ENCODE results near the gene ATP6V1G3.

ATP6V1G3 gene

DNA sequence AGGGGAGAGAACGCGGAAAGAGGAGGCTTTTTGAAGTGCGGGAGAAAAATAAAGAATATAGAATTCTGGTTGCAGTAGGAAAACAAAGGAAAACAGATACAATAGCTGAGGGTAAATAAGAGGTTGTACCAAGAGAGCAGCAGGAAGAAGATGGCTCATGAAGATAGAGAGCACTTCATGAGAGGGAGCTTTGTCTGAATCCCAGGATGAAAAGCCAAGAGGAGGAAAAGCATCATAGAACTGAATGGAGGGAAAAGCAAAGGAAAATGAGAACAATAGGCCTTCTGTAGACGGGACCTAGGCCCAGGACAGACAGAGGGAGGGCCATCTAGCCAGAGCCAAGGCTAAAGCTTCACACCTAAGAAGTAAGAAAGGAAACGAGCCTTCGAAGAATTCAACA, 49.5 kb downstream of the ATP6V1G3 start:
- Histone ChIP-seq H3K27ac (ENCODE audit: extremely low read depth, low read depth, low read length) (no peak overlapping the region), H3K9me3 (ENCODE audit: control insufficient read depth, insufficient read depth, low read depth, low read length) (no peaks in the 10 kb centered on the region), H3K4me1 (ENCODE audit: control insufficient read depth, insufficient read depth, low read length) (no peaks in the 10 kb centered on the region), H3K36me3 (ENCODE audit: control insufficient read depth in 2 of 2, insufficient read depth in 1 of 2, low read length in 2 of 2) (no peaks in the 10 kb centered on the region), H3K4me3 (ENCODE audit: low read depth, low read length) (no peak overlapping the region)
- ChIA-PET POLR2A (no interaction called here), CTCF (no interaction called here)
- TF ChIP-seq ZNF654 (tag by site-specific recombination; IDR thresholded peaks at IDR 0.05; ENCODE audit: low read depth) (no peak), ZNF501 (tag by site-specific recombination; IDR thresholded peaks at IDR 0.05) (no peak), ZNF292 (tag by site-specific recombination; IDR thresholded peaks at IDR 0.05; ENCODE audit: borderline replicate concordance, low read depth) (no peak), KLF1 (tag by site-specific recombination; IDR thresholded peaks at IDR 0.05) (no peak), ZEB2 (tag by site-specific recombination; IDR thresholded peaks at IDR 0.05) (no peak), ZNF530 (tag by site-specific recombination; IDR thresholded peaks at IDR 0.05; ENCODE audit: low read depth) (no peak), MEIS1 (CRISPR knock-in tag; IDR thresholded peaks at IDR 0.05; ENCODE audit: borderline replicate concordance) (no peak), ZNF223 (tag by site-specific recombination; IDR thresholded peaks at IDR 0.05) (no peak), KLF16 (tag by site-specific recombination; IDR thresholded peaks at IDR 0.05) (no peak), ZBTB1 (tag by site-specific recombination; IDR thresholded peaks at IDR 0.05) (no peak)
- TF ChIP-seq, protein P1, sequence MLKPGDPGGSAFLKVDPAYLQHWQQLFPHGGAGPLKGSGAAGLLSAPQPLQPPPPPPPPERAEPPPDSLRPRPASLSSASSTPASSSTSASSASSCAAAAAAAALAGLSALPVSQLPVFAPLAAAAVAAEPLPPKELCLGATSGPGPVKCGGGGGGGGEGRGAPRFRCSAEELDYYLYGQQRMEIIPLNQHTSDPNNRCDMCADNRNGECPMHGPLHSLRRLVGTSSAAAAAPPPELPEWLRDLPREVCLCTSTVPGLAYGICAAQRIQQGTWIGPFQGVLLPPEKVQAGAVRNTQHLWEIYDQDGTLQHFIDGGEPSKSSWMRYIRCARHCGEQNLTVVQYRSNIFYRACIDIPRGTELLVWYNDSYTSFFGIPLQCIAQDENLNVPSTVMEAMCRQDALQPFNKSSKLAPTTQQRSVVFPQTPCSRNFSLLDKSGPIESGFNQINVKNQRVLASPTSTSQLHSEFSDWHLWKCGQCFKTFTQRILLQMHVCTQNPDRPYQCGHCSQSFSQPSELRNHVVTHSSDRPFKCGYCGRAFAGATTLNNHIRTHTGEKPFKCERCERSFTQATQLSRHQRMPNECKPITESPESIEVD (tag by site-specific recombination; IDR thresholded peaks at IDR 0.05) = no peak
- TF ChIP-seq, protein P2, sequence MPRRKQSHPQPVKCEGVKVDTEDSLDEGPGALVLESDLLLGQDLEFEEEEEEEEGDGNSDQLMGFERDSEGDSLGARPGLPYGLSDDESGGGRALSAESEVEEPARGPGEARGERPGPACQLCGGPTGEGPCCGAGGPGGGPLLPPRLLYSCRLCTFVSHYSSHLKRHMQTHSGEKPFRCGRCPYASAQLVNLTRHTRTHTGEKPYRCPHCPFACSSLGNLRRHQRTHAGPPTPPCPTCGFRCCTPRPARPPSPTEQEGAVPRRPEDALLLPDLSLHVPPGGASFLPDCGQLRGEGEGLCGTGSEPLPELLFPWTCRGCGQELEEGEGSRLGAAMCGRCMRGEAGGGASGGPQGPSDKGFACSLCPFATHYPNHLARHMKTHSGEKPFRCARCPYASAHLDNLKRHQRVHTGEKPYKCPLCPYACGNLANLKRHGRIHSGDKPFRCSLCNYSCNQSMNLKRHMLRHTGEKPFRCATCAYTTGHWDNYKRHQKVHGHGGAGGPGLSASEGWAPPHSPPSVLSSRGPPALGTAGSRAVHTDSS (tag by site-specific recombination; IDR thresholded peaks at IDR 0.05) = no peak
- TF ChIP-seq, protein P3, sequence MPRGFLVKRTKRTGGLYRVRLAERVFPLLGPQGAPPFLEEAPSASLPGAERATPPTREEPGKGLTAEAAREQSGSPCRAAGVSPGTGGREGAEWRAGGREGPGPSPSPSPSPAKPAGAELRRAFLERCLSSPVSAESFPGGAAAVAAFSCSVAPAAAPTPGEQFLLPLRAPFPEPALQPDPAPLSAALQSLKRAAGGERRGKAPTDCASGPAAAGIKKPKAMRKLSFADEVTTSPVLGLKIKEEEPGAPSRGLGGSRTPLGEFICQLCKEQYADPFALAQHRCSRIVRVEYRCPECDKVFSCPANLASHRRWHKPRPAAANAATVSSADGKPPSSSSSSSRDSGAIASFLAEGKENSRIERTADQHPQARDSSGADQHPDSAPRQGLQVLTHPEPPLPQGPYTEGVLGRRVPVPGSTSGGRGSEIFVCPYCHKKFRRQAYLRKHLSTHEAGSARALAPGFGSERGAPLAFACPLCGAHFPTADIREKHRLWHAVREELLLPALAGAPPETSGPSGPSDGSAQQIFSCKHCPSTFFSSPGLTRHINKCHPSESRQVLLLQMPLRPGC (tag by site-specific recombination; IDR thresholded peaks at IDR 0.05) = no peak
- TF ChIP-seq, protein P4, sequence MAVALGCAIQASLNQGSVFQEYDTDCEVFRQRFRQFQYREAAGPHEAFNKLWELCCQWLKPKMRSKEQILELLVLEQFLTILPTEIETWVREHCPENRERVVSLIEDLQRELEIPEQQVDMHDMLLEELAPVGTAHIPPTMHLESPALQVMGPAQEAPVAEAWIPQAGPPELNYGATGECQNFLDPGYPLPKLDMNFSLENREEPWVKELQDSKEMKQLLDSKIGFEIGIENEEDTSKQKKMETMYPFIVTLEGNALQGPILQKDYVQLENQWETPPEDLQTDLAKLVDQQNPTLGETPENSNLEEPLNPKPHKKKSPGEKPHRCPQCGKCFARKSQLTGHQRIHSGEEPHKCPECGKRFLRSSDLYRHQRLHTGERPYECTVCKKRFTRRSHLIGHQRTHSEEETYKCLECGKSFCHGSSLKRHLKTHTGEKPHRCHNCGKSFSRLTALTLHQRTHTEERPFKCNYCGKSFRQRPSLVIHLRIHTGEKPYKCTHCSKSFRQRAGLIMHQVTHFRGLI (tag by site-specific recombination; IDR thresholded peaks at IDR 0.05) = no peak

DNA sequence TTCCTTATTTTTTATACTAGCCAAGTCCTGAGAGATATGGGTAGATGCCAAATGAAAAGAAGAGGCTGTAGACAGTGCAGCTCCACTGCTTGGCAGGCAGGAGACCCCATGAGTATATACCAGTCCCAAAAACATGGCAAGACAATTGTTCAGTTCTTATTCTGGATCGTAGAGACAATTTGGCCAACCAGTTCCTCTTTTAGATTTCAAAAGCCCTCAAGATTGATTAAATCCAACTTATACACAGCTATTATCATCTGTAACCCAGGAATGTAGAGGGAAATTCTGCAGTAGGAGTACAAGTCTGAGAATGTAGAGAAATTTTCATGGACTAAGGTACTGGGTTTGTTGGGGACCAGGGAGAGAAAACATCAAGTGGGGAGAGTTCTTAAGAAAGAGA, 50.3 kb downstream of the ATP6V1G3 start:
- H3K9me3 ChIP-seq (ENCODE audit: control insufficient read depth, insufficient read depth, low read depth, low read length) = no peaks in the 10 kb centered on the region
- H3K4me3 ChIP-seq (ENCODE audit: low read depth, low read length) = no peak overlapping the region
- POLR2A ChIA-PET = no interaction called here
- CTCF ChIA-PET = no interaction called here
- no peaks in the 10 kb centered on the region for H3K36me3 ChIP-seq (ENCODE audit: control insufficient read depth in 2 of 2, insufficient read depth in 1 of 2, low read length in 2 of 2)
- no peak overlapping the region for H3K27ac ChIP-seq (ENCODE audit: extremely low read depth, low read depth, low read length)
- no peaks in the 10 kb centered on the region for H3K4me1 ChIP-seq (ENCODE audit: control insufficient read depth, insufficient read depth, low read length)
- TF ChIP-seq ZNF16 (tag by site-specific recombination; IDR thresholded peaks at IDR 0.05; ENCODE audit: low read depth) = no peak
- no peak for TF ChIP-seq ZSCAN30 (tag by site-specific recombination; IDR thresholded peaks at IDR 0.05)
- TF ChIP-seq, protein P5, sequence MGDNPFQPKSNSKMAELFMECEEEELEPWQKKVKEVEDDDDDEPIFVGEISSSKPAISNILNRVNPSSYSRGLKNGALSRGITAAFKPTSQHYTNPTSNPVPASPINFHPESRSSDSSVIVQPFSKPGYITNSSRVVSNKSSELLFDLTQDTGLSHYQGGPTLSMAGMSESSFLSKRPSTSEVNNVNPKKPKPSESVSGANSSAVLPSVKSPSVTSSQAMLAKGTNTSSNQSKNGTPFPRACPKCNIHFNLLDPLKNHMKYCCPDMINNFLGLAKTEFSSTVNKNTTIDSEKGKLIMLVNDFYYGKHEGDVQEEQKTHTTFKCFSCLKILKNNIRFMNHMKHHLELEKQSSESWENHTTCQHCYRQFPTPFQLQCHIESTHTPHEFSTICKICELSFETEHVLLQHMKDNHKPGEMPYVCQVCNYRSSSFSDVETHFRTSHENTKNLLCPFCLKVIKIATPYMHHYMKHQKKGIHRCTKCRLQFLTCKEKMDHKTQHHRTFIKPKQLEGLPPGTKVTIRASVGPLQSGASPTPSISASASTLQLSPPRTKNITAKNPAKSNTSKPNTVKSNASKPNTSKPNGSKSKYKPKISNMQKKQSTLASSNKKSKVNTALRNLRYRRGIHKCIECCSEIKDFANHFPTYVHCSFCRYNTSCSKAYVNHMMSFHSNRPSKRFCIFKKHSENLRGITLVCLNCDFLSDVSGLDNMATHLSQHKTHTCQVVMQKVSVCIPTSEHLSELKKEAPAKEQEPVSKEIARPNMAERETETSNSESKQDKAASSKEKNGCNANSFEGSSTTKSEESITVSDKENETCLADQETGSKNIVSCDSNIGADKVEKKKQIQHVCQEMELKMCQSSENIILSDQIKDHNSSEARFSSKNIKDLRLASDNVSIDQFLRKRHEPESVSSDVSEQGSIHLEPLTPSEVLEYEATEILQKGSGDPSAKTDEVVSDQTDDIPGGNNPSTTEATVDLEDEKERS (tag by site-specific recombination; IDR thresholded peaks at IDR 0.05) = no peak
- TF ChIP-seq ZNF133 (tag by site-specific recombination; IDR thresholded peaks at IDR 0.05) = no peak
- TF ChIP-seq, protein P6, sequence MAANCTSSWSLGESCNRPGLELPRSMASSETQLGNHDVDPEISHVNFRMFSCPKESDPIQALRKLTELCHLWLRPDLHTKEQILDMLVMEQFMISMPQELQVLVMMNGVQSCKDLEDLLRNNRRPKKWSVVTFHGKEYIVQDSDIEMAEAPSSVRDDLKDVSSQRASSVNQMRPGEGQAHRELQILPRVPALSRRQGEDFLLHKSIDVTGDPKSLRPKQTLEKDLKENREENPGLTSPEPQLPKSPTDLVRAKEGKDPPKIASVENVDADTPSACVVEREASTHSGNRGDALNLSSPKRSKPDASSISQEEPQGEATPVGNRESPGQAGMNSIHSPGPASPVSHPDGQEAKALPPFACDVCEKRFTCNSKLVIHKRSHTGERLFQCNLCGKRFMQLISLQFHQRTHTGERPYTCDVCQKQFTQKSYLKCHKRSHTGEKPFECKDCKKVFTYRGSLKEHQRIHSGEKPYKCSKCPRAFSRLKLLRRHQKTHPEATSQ (tag by site-specific recombination; IDR thresholded peaks at IDR 0.05) = no peak
- TF ChIP-seq, protein P7, sequence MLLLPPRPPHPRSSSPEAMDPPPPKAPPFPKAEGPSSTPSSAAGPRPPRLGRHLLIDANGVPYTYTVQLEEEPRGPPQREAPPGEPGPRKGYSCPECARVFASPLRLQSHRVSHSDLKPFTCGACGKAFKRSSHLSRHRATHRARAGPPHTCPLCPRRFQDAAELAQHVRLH (tag by site-specific recombination; IDR thresholded peaks at IDR 0.05) = no peak
- TF ChIP-seq ZNF10 (tag by site-specific recombination; IDR thresholded peaks at IDR 0.05) = no peak
- no peak for TF ChIP-seq WT1 (tag by site-specific recombination; IDR thresholded peaks at IDR 0.05)

All from HEK293 (cell line).